HUES64 (cell line): ENCODE measurements around the gene GATA6.

Experiments used
- H3K27ac ChIP-seq: 2 replicates; pipeline ENCODE4 v1.7.0; 2013; ENCODE audit warnings: low read depth, low read length, inconsistent platforms
- H3K27me3 ChIP-seq: 2 replicates; pipeline ENCODE4 v1.6.1; 2013; ENCODE audit warnings: mild to moderate bottlenecking, low read length; ENCODE audit not compliant: insufficient read depth
- H3K36me3 ChIP-seq: 2 replicates; pipeline ENCODE4 v1.6.1; 2013; ENCODE audit warnings: mild to moderate bottlenecking, low read length; ENCODE audit not compliant: insufficient read depth
- H3K4me1 ChIP-seq: 2 replicates; pipeline ENCODE4 v1.6.1; 2013; ENCODE audit warnings: mild to moderate bottlenecking, low read length, moderate library complexity; ENCODE audit not compliant: insufficient read depth
- H3K4me3 ChIP-seq: 2 replicates; pipeline ENCODE4 v1.5.1; 2013; ENCODE audit warnings: mild to moderate bottlenecking, low read length, moderate library complexity
- H3K9ac ChIP-seq: 2 replicates; pipeline ENCODE4 v1.6.1; 2013; ENCODE audit warnings: mild to moderate bottlenecking, low read depth, low read length
- H3K9me3 ChIP-seq: 2 replicates; pipeline ENCODE4 v1.6.1; 2013; ENCODE audit warnings: low read depth, low read length; ENCODE audit not compliant: insufficient read depth
- WGBS: fragments of 150-250, 120-280 bp; methylation state at CpG from one replicate; pipeline ENCODE4 v1.1.7; 2013; ENCODE audit warnings: missing lambda C conversion rate; 5-methylcytosine and 5-hydroxymethylcytosine counted together

The GATA6 gene

GRCh38 chr18:22173928-22174301, 4.5 kb downstream of the GATA6 start:
- no peak overlapping the region for H3K9ac ChIP-seq
- H3K4me3 ChIP-seq: no peak overlapping the region
- H3K27me3 ChIP-seq: peaks cover 99% of the 10 kb centered on the region
- H3K27ac ChIP-seq: no peak overlapping the region
- H3K9me3 ChIP-seq: no peaks in the 10 kb centered on the region
- no peaks in the 10 kb centered on the region; the same call in 1 of the 2 replicates for H3K4me1 ChIP-seq
- H3K36me3 ChIP-seq: no peaks in the 10 kb centered on the region
- WGBS: 6% methylated on average over 5 of the region's 6 CpGs

GRCh38 chr18:22174341-22175145, 5.2 kb downstream of the GATA6 start:
- Histone ChIP-seq H3K9me3 (no peaks in the 10 kb centered on the region), H3K9ac (no peak overlapping the region), H3K27ac (no peak overlapping the region), H3K36me3 (no peaks in the 10 kb centered on the region), H3K4me1 (no peaks in the 10 kb centered on the region; the same call in 1 of the 2 replicates), H3K4me3 (no peak overlapping the region), H3K27me3 (peaks cover 100% of the 10 kb centered on the region)
- 15% methylated on average over 4 of the region's 6 CpGs for WGBS

- 24% methylated on average over 3 of the region's 4 CpGs for WGBS
- Histone ChIP-seq H3K9ac (no peak overlapping the region), H3K27ac (no peak overlapping the region), H3K36me3 (no peaks in the 10 kb centered on the region), H3K4me3 (no peak overlapping the region), H3K9me3 (no peaks in the 10 kb centered on the region), H3K4me1 (no peaks in the 10 kb centered on the region; the same call in 1 of the 2 replicates), H3K27me3 (peaks cover 100% of the 10 kb centered on the region)
Observed at GRCh38 chr18:22175346-22175745, 6.0 kb downstream of the GATA6 start.

- WGBS: 3% methylated on average over 71 of the region's 71 CpGs
- Histone ChIP-seq H3K27me3 (peaks cover 100% of the 10 kb centered on the region), H3K9me3 (no peaks in the 10 kb centered on the region), H3K4me3 (peak overlapping the region; percentile 21; the same call in 1 of the 2 replicates), H3K4me1 (no peaks in the 10 kb centered on the region; the same call in 1 of the 2 replicates), H3K27ac (no peak overlapping the region), H3K9ac (no peak overlapping the region), H3K36me3 (no peaks in the 10 kb centered on the region)
Observed at GRCh38 chr18:22176420-22177326, 7.3 kb downstream of the GATA6 start.

- no peaks in the 10 kb centered on the region for H3K36me3 ChIP-seq
- peaks cover 98% of the 10 kb centered on the region for H3K27me3 ChIP-seq
- no peaks in the 10 kb centered on the region for H3K9me3 ChIP-seq
- H3K9ac ChIP-seq: no peak overlapping the region
- no peaks in the 10 kb centered on the region; the same call in 1 of the 2 replicates for H3K4me1 ChIP-seq
- 30% methylated on average over 13 of the region's 13 CpGs for WGBS
- no peak overlapping the region for H3K27ac ChIP-seq
- H3K4me3 ChIP-seq: peak overlapping the region; percentile 21; the same call in 1 of the 2 replicates
Observed at GRCh38 chr18:22177327-22177871, 8.0 kb downstream of the GATA6 start.

- Histone ChIP-seq H3K27me3 (peaks cover 94% of the 10 kb centered on the region), H3K9ac (no peak overlapping the region), H3K4me1 (no peaks in the 10 kb centered on the region; the same call in 1 of the 2 replicates), H3K36me3 (no peaks in the 10 kb centered on the region), H3K4me3 (no peak overlapping the region), H3K9me3 (no peaks in the 10 kb centered on the region), H3K27ac (no peak overlapping the region)
Observed at GRCh38 chr18:22179174-22179573, 9.8 kb downstream of the GATA6 start.

GRCh38 chr18:22179631-22180030, 10.2 kb downstream of the GATA6 start:
- Histone ChIP-seq H3K9ac (no peak overlapping the region), H3K27me3 (peaks cover 89% of the 10 kb centered on the region), H3K9me3 (no peaks in the 10 kb centered on the region), H3K4me1 (no peaks in the 10 kb centered on the region; the same call in 1 of the 2 replicates), H3K27ac (no peak overlapping the region), H3K36me3 (no peaks in the 10 kb centered on the region), H3K4me3 (no peak overlapping the region)
- WGBS: 88% methylated on average over 1 of the region's 1 CpG

GRCh38 chr18:22180722-22181121, 11.3 kb downstream of the GATA6 start:
- Histone ChIP-seq H3K4me1 (no peaks in the 10 kb centered on the region; the same call in 1 of the 2 replicates), H3K9me3 (no peaks in the 10 kb centered on the region), H3K27ac (no peak overlapping the region), H3K4me3 (no peak overlapping the region), H3K36me3 (no peaks in the 10 kb centered on the region), H3K27me3 (peaks cover 79% of the 10 kb centered on the region), H3K9ac (no peak overlapping the region)
- WGBS: 29% methylated on average over 6 of the region's 6 CpGs

- Histone ChIP-seq H3K4me1 (no peaks in the 10 kb centered on the region; the same call in 1 of the 2 replicates), H3K27ac (no peak overlapping the region), H3K27me3 (peaks cover 55% of the 10 kb centered on the region), H3K36me3 (no peaks in the 10 kb centered on the region), H3K9ac (no peak overlapping the region), H3K9me3 (no peaks in the 10 kb centered on the region), H3K4me3 (no peak overlapping the region)
- 91% methylated on average over 3 of the region's 4 CpGs for whole genome bisulfite sequencing
Observed at GRCh38 chr18:22182884-22183697, 13.7 kb downstream of the GATA6 start.

GRCh38 chr18:22183698-22184170, 14.3 kb downstream of the GATA6 start:
- Histone ChIP-seq H3K4me1 (no peaks in the 10 kb centered on the region), H3K36me3 (no peaks in the 10 kb centered on the region), H3K27ac (no peak overlapping the region), H3K27me3 (peaks cover 48% of the 10 kb centered on the region), H3K4me3 (no peak overlapping the region), H3K9me3 (no peaks in the 10 kb centered on the region), H3K9ac (no peak overlapping the region)
- WGBS: 87% methylated on average over 3 of the region's 3 CpGs
